Activated CD8-positive, alpha-beta memory T cell treated with anti-CD3 and anti-CD28 coated beads, Interleukin-2, amount 50 U/mL, for 48 hours (primary cell): Measurements from ENCODE around the gene AGO3.
"Not testable (repeated sequence)": the region's sequence is repeated elsewhere in the genome, so short reads cannot be mapped to it uniquely, and the experiment has no call there.

Experiments
- DNase-seq: peaks from one replicate; pipeline ENCODE4 v3.0.0-alpha.2; 2020

The AGO3 gene

GRCh38 chr1:35927472-35927871 lies 3.4 kb upstream of the AGO3 start:
- no peak for DNase-seq

GRCh38 chr1:35929730-35930592 lies 944 bp upstream of the AGO3 start:
- peak; percentile 67 for DNase-seq

- no peak for DNase-seq
Measured at GRCh38 chr1:35931446-35932157, 697 bp downstream of the AGO3 start.

- DNase-seq: no peak
Measured at GRCh38 chr1:35932158-35932636, 1.3 kb downstream of the AGO3 start.

GRCh38 chr1:35932941-35933340 lies 2.0 kb downstream of the AGO3 start:
- no peak for DNase-seq

- no peak for DNase-seq
Measured at GRCh38 chr1:35935442-35936388, 4.8 kb downstream of the AGO3 start.

- no peak for DNase-seq
Measured at GRCh38 chr1:35936838-35937237, 5.9 kb downstream of the AGO3 start.

GRCh38 chr1:35939484-35939883 lies 8.6 kb downstream of the AGO3 start:
- no peak for DNase-seq

DNA sequence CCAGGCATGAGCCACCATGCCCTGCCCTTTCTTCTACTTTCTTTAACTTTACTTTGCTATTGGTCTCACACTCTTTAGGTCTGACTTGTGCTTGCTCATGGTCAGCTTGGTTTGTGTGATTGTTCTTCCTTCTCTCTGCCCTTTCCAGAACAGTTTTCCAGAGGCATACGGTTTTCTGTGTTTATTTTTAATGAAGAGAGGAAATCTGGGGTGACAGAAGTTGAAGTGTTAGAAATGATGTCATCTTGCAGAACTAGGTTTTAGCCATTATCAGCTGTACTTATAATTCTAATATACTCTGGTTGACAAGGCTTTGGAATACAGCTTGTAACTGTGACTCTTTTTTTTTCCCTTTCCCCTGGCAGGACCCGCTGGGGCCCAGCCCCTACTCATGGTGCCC lies 14.4 kb downstream of the AGO3 start:
- DNase-seq: no peak

GRCh38 chr1:35947547-35947946 lies 16.6 kb downstream of the AGO3 start:
- DNase-seq: no peak

GRCh38 chr1:35958558-35958957 lies 27.7 kb downstream of the AGO3 start:
- no peak for DNase-seq

DNA sequence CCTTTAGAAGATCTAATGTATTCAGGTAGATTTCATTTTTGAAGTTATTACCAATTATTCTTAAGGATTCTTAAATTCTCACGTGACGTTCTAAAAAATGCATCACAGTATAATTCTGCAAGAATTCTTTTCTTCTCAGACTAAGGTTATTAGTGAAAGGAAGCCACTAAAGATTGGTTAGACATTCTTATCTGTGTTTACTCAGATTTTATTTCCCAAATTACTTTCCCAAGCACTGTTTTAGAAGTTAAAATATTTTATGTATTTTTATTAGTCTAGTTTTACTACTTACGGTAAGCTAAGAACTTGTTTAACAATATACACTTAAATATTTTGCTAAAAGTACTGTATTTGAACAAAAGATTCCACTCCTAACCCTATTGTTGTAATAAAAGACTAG lies 28.4 kb downstream of the AGO3 start:
- no peak for DNase-seq

GRCh38 chr1:35962952-35963351 lies 32.0 kb downstream of the AGO3 start:
- DNase-seq: no peak

DNA sequence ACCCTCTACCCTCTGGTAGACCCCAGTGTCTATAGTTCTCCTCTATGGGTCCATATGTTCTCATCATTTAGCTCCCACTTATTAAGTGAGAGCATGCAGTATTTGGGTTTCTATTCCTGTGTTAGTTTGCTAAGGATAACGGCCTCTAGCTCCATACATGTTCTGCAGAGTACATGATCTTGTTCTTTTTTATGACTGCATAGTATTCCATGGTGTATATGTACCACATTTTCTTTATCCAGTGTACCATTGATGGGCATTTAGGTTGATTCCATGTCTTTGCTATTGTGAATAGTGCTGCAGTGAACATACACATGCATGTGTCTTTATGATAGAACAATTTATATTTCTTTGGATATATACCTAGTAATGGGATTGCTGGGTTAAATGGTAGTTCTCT lies 33.4 kb downstream of the AGO3 start:
- not testable (repeated sequence) for DNase-seq

DNA sequence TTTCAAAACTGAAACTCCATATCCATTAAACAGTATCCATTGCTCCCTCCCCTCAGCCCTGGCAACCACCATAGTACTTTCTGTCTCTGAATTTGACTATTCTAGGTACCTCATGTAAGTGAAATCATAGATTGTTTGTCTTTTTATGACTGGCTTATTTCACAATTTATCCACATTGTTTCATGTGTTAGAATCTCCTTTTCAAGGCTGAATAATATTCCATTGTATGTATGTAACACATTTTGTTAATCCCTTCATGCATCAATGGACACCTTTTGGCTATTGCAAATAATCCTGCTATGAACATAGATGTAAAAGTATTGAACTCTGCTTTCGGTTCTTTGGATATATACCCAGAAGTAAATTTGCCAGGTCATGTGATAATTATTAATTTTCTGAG lies 37.5 kb downstream of the AGO3 start:
- DNase-seq: no peak

- no peak for DNase-seq
Measured at GRCh38 chr1:35971601-35972000, 40.7 kb downstream of the AGO3 start.

- DNase-seq: not testable (repeated sequence)
Measured at GRCh38 chr1:35972631-35973030, 41.7 kb downstream of the AGO3 start.

DNA sequence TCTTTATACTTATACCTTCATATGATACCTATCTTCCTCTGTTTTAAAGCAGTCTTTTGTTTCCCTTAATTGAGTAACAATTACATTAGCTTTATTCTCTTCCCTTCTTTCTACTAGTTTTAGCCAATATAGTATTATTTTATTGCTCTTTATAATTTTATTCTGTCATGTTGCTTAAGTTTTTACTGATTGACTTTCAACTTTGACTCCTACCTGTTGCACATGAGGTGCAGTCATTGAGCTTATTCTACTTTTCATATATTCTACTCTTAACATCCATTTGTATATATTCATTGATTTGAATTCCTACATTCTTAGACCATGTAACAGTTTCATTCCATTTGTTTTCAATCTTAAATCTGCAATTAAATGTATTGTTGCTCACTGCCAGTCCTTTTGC lies 49.2 kb downstream of the AGO3 start:
- no peak for DNase-seq

- DNase-seq: no peak
Measured at GRCh38 chr1:35988237-35988636, 57.3 kb downstream of the AGO3 start.

DNA sequence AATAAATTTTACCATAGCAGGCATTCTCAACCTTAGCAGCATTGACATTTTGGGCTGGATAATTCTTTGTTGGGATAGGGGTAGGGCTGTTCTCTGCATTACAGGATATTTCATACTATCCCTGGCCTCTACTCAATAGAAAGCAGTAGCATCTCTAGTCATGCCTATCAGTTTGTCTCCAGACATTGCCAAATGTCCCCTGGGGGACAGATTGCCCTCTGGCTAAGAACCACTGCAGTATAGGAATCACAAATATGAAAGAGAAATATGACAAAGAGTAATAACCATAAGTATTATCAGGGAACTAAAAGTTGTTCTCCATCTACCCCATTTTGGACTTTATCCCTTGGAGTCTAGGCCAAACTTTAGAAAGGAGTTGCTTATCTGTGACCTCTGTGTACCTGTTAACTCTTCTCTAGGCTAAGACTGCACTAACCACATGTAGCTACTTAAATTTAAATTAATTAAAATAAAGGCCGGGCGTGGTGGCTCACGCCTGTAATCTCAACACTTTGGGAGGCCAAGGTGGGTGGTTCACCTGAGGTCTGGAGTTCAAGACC lies 76.1 kb downstream of the AGO3 start:
- no peak for DNase-seq

DNA sequence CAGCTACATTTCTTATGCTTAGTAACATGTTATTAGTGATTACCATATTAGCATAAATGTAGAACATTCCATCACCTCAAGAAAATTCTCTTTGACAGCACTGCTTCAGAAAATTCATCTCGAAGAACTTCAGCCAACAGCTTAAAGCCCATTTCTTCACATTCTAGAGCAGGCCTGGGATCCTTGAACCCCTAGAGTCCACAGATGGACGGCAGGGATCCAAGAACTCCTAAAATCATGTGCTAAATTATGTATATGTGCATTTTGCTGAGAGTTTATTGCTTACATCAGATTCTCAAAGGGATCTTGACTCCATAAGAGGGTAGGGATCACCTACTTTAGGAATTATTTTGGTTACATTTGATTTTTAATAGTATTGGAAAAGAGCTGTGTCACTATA lies 76.8 kb downstream of the AGO3 start:
- no peak for DNase-seq

- no peak for DNase-seq
Measured at GRCh38 chr1:36008546-36009197, 77.8 kb downstream of the AGO3 start.
